OCI-LY7 (cell line): ENCODE measurements around the gene CMSS1.

Source experiments
- CTCF ChIP-seq: fragments of 200-600 bp; sonication (generic); conservative IDR thresholded peaks from 2 replicates; pipeline ENCODE4 v1.5.1; 2014; ENCODE audit warnings: mild to moderate bottlenecking, antibody characterized with exemption, low read length, moderate library complexity, mixed read lengths
- EZH2phosphoT487 ChIP-seq: fragments of 200-600 bp; sonication (generic); IDR thresholded peaks from 2 replicates; pipeline ENCODE4 v1.6.1; 2018; ENCODE audit warnings: low read depth, borderline replicate concordance, mild to moderate bottlenecking, mixed run types, antibody characterized with exemption, low read length, moderate library complexity, mixed read lengths

- TF ChIP-seq CTCF (no peak), EZH2phosphoT487 (no peak)
Measured at GRCh38 chr3:99945328-99945995, 127.8 kb downstream of the CMSS1 start.
